ENCODE measurements around the gene CLEC1A. TPM values are rescaled to one million over a fixed set of nuclear protein-coding genes. Genes with fewer than 3 reads are reported as not detected.

The CLEC1A gene
- total RNA-seq, 1 donor from 2014 or later = not detected

DNA sequence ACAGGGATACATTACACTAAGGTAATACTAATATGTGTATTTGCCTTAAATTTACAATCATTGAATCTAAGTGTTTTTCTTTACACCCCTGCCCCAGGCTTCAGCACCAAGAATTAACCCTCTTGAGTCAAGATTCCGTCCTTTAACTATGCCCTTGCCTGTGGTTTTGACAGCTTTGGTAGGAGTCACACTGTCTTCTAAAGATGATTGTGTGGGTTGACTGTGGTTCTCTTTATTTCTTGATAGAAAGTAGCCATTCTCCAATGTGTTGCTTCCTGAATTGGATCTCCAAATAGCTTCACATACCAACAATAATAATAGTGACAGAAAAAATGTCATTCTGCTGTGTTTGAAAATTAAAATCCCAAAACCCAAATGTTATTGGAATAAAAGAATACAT, 27.6 kb upstream of the CLEC1A start:
- Mint-ChIP-seq H3K9me3 (no peaks in the 10 kb centered on the region), H3K27me3 (ENCODE audit: low read depth) (no peaks in the 10 kb centered on the region), H3K4me1 (no peaks in the 10 kb centered on the region), H3K36me3 (ENCODE audit: low read depth) (no peaks in the 10 kb centered on the region), H3K4me3 (no peak overlapping the region), H3K27ac (ENCODE audit: unreplicated experiment) (no peak overlapping the region)
- TF ChIP-seq, protein P1, sequence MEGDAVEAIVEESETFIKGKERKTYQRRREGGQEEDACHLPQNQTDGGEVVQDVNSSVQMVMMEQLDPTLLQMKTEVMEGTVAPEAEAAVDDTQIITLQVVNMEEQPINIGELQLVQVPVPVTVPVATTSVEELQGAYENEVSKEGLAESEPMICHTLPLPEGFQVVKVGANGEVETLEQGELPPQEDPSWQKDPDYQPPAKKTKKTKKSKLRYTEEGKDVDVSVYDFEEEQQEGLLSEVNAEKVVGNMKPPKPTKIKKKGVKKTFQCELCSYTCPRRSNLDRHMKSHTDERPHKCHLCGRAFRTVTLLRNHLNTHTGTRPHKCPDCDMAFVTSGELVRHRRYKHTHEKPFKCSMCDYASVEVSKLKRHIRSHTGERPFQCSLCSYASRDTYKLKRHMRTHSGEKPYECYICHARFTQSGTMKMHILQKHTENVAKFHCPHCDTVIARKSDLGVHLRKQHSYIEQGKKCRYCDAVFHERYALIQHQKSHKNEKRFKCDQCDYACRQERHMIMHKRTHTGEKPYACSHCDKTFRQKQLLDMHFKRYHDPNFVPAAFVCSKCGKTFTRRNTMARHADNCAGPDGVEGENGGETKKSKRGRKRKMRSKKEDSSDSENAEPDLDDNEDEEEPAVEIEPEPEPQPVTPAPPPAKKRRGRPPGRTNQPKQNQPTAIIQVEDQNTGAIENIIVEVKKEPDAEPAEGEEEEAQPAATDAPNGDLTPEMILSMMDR (conservative IDR thresholded peaks at IDR 0.05) = no peak
- no peak for DNase-seq (ENCODE audit: low read depth, low spot score)

DNA sequence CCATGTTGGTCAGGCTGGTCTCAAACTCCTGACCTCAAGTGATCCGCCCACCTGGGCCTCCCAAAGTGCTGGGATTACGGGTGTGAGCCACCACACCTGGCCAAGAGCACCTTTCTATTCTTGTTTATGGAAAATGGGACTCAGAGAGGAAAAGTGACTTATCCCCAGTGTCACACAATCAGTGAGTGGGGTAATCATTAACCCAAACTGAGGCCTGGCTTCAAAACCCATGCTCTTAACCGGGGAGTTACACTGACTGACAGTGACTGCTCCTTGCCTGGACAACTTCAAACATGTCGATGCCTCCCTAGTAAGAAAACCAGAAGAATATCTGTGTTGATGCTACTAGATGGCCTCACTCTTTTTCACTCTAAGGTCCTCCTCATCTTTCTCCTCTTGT, 23.9 kb upstream of the CLEC1A start:
- Mint-ChIP-seq H3K9me3 (no peaks in the 10 kb centered on the region), H3K36me3 (ENCODE audit: low read depth) (no peaks in the 10 kb centered on the region), H3K27me3 (ENCODE audit: low read depth) (no peaks in the 10 kb centered on the region), H3K4me1 (no peaks in the 10 kb centered on the region), H3K4me3 (no peak overlapping the region), H3K27ac (ENCODE audit: unreplicated experiment) (peak overlapping the region; percentile 66)
- DNase-seq (ENCODE audit: low read depth, low spot score) = no peak
- TF ChIP-seq, protein P1 (conservative IDR thresholded peaks at IDR 0.05) = no peak

DNA sequence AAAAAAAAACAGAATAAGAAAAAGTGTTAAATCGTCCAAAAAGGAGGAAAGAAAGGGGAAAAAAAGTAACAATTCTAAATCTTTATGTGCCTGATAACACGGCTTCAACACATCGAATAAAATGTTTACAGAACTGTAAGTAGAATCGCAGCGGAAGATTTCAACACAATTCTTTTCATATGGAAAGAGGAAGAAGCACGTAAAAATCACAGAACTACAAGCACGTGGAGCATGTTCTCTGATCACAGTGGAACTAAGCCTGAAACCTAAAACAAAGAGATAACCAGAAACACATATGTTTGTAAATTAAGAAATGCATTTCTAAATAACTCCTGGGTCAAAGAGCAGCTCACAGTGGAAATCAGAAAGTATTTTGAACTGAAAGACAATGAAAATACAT, 22.5 kb upstream of the CLEC1A start:
- H3K27me3 Mint-ChIP-seq (ENCODE audit: low read depth) = no peaks in the 10 kb centered on the region
- no peak overlapping the region for H3K27ac Mint-ChIP-seq (ENCODE audit: unreplicated experiment)
- no peaks in the 10 kb centered on the region for H3K4me1 Mint-ChIP-seq
- H3K9me3 Mint-ChIP-seq = no peaks in the 10 kb centered on the region
- DNase-seq (ENCODE audit: low read depth, low spot score) = no peak
- no peak overlapping the region for H3K4me3 Mint-ChIP-seq
- TF ChIP-seq, protein P1 (conservative IDR thresholded peaks at IDR 0.05) = no peak
- H3K36me3 Mint-ChIP-seq (ENCODE audit: low read depth) = no peaks in the 10 kb centered on the region

DNA sequence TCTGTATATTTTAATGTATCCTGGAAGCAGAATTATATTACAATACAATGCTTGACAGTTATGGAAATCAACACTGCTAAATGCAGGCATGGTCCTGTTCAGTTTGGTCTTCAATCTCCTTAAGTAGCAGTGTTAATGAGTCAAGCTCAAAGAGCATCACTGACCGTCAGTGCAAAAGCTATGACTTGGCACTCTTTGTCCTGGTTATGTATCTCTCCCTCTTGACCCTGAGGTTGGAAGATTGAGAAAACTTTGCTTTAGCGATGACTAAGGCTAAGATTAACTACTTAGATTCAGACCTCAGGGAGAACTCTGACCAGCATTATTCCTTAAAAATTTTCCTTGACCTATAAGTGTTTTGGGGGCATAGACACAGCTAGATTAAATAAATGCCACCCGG, 20.3 kb upstream of the CLEC1A start:
- Mint-ChIP-seq H3K27ac (ENCODE audit: unreplicated experiment) (no peak overlapping the region), H3K36me3 (ENCODE audit: low read depth) (no peaks in the 10 kb centered on the region), H3K4me1 (no peaks in the 10 kb centered on the region), H3K27me3 (ENCODE audit: low read depth) (no peaks in the 10 kb centered on the region), H3K4me3 (no peak overlapping the region), H3K9me3 (no peaks in the 10 kb centered on the region)
- no peak for DNase-seq (ENCODE audit: low read depth, low spot score)
- TF ChIP-seq, protein P1 (conservative IDR thresholded peaks at IDR 0.05) = no peak

DNA sequence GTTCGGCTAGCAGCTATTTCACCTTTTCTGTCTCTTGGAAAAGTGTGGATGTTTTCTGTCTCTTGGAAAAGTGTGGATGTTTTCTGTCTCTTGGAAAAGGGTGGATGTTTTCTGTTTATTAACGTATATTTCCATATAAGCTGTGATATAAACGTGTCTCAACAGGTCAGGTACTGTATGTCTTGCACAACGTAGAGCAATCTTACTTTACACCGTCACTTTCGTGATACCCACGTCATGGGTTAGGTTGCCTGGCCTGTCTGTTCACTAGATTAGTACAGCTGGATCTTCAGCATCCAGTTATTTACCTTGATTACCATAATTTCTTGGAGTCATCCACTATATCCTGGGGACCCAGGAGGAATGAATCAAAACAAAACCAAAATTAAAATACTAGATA, 17.1 kb upstream of the CLEC1A start:
- H3K36me3 Mint-ChIP-seq (ENCODE audit: low read depth) = no peaks in the 10 kb centered on the region
- no peaks in the 10 kb centered on the region for H3K27me3 Mint-ChIP-seq (ENCODE audit: low read depth)
- TF ChIP-seq, protein P1 (conservative IDR thresholded peaks at IDR 0.05) = no peak
- no peaks in the 10 kb centered on the region for H3K9me3 Mint-ChIP-seq
- no peak for DNase-seq (ENCODE audit: low read depth, low spot score)
- H3K27ac Mint-ChIP-seq (ENCODE audit: unreplicated experiment) = no peak overlapping the region
- no peak overlapping the region for H3K4me3 Mint-ChIP-seq
- H3K4me1 Mint-ChIP-seq = no peaks in the 10 kb centered on the region

DNA sequence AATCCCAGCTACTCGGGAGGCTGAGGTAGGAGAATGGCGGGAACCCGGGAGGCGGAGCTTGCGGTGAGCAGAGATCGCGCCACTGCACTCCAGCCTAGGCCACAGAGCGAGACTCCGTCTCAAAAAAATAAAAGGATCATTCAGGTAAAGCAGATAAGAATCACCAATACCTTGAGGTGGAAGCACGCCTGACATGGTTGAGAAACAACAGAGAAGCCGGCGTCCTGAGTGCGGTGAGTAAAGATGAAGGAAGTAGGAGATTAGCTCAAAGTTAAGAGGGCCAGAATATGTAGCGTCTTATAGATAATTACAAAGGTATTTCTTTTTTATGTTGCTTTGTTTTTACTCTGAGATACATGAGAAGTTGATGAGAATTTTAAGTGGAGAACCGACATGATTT, 16.5 kb upstream of the CLEC1A start:
- H3K27ac Mint-ChIP-seq (ENCODE audit: unreplicated experiment) = no peak overlapping the region
- DNase-seq (ENCODE audit: low read depth, low spot score) = no peak
- H3K4me1 Mint-ChIP-seq = no peaks in the 10 kb centered on the region

More for the DNA sequence above, 16.5 kb upstream of the CLEC1A start:
- Mint-ChIP-seq H3K9me3 (no peaks in the 10 kb centered on the region), H3K36me3 (ENCODE audit: low read depth) (no peaks in the 10 kb centered on the region), H3K4me3 (no peak overlapping the region), H3K27me3 (ENCODE audit: low read depth) (no peaks in the 10 kb centered on the region)
- TF ChIP-seq, protein P1 (conservative IDR thresholded peaks at IDR 0.05) = no peak
